ENCODE measurements around the gene SLC25A24. TPM values are rescaled to one million over a fixed set of nuclear protein-coding genes. Genes with fewer than 3 reads are reported as not detected.
"Not testable (repeated sequence)": the region's sequence is repeated elsewhere in the genome, so short reads cannot be mapped to it uniquely, and the experiment has no call there.

The SLC25A24 gene
- total and polyA plus RNA-seq, 2 donors, result 18.2 to 71.3 TPM

DNA sequence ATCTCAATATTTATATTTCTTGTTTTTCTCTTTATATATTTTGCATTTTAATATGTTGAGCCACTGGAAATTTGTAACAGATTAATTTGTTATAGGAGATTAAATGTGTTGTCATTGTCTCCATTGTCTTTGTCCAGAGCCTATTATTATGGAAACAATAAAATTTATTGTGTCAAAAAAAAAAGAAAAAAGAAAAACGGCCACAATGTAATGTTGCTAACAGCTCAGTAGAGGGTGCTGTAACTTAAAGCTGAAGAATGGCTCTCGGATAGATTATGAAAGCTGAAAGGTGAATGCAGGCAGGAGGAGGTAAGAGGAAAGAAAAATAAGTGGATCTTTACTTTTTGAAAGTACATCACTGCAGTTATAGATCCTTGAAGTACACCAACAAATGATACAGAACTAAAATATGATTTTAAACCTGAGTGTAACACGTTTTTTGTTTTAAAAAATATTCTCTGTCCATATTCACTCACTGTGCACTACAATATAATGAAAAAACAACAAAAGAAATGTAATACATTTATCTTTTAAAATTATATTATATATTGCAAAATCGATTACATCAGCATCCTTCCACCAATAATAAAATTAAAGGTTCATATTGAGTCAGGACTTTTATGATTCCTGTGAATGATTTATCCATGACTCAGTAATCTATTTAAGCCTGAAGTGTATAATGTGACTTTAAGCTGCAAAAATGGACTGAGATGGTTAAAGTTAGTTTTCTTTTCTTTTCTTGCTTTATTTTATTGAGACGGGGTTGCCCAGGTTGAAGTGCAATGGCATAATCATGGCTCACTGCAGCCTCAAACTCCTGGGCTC is 14.7 kb upstream of the SLC25A24 start:
- not testable (repeated sequence) for DNase-seq (ENCODE audit: extremely low spot score); H3K27ac ChIP-seq (ENCODE audit: low read depth); H3K4me1 ChIP-seq (ENCODE audit: insufficient read depth); H3K4me3 ChIP-seq (ENCODE audit: low read depth, low read length); H3K36me3 ChIP-seq (ENCODE audit: insufficient read depth)
- WGBS, result 14% methylated on average over 4 of the region's 5 CpGs

DNA sequence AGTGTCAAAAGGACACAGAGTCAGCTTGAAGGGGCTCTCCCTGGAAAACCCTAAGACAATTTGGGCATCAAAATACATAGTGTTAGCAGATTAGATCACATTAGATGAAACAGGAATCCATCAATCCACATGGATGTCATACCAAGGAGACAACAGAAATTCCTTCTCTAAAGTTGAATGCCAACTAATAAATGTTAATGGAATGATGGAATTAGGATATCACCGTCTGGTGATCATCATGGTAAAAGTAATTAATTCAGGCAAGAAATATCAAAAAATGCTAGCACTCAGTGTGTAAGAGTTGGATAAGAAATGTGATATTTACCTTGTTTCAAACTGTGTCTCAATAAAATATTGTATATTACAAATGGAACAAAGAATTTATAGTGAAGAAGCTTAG is 10.9 kb upstream of the SLC25A24 start:
- H3K36me3 ChIP-seq (ENCODE audit: insufficient read depth), result no peaks in the 10 kb centered on the region
- H3K27ac ChIP-seq (ENCODE audit: low read depth), result no peak overlapping the region
- WGBS, result 66% methylated on average over 1 of the region's 1 CpG
- no peak for DNase-seq (ENCODE audit: extremely low spot score)
- H3K4me1 ChIP-seq (ENCODE audit: insufficient read depth), result no peaks in the 10 kb centered on the region
- no peak overlapping the region for H3K4me3 ChIP-seq (ENCODE audit: low read depth, low read length)

DNA sequence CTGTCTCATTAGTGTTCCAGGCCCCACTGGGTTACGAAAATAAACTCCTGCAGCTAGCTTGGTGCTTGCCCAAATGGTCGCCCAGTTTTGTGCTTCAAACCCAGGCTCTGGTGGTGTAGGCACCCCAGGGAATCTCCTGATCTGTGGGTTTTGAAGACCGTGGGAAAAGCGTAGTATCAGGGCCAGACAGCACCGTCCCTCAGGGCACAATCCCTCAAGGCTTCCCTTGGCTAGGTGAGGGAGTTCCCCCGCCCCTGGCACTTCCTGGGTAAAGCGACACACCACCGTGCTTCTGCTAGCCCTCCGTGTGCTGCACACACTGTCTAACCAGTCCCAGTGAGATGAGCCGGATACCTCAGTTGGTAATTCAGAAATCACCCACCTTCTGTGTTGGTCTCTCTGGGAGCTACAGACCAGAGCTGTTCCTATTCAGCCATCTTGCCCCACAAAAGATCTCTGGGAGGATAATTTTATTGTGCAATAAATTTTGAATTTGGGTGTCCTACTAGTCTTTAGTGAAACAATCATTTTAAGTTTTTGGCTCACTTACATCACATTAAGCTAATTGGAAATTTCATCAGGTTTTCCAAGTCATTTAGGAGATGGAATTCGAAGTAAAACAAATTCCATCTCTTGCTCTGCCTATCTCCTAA is 9.4 kb upstream of the SLC25A24 start:
- H3K4me1 ChIP-seq (ENCODE audit: insufficient read depth), result no peaks in the 10 kb centered on the region
- H3K4me3 ChIP-seq (ENCODE audit: low read depth, low read length), result no peak overlapping the region
- H3K36me3 ChIP-seq (ENCODE audit: insufficient read depth), result no peaks in the 10 kb centered on the region
- no peak for DNase-seq (ENCODE audit: extremely low spot score)
- H3K27ac ChIP-seq (ENCODE audit: low read depth), result no peak overlapping the region
- 78% methylated on average over 11 of the region's 11 CpGs for WGBS

DNA sequence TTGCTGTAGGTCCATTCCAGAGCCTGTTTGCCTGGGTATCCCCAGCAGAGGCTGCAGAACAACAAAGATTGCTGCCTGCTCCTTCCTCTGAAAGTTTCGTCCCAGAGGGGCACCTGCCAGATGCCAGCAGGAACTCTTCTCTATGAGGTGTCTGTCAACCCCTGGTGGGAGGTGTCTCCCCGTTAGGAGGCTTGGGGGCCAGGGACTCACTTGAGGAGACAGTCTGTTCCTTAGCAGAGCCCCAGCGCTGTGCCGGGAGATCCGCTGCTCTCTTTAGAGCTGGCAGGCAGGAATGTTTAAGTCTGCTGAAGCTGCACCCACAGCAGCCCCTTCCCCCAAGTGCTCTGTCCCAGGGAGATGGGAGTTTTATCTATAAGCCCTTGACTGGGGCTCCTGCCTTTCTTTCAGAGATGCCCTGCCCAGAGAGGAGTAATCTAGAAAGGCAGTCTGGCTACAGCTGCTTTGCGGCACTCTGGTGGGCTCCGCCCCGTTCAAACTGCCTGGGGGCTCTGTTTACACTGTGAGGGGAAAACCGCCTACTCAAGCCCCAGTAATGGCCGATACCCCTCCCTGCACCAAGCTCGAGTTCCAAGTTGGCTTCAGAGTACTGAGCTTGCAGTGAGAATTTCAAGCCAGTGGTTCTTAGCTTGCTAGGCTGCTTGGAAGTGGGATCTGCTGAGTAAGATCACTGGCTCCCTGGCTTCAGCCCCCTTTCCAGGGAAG is 8.7 kb upstream of the SLC25A24 start:
- H3K4me3 ChIP-seq (ENCODE audit: low read depth, low read length), result no peak overlapping the region
- WGBS, result 38% methylated on average over 11 of the region's 11 CpGs

DNA sequence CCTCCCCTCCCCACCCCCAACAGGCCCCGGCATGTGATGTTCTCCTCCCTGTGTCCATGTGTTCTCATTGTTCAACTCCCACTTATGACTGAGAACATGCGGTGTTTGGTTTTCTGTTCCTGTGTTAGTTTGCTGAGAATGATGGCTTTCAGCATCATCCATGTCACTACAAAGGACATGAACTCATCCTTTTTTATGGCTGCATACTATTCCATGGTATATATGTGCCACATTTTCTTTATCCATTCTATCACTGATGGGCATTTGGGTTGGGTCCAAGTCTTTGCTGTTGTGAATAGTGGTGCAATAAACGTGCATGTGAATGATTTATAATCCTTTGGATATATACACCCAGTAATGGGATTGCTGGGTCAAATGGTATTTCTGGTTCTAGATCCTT is 3.4 kb upstream of the SLC25A24 start:
- not testable (repeated sequence) for H3K4me1 ChIP-seq (ENCODE audit: insufficient read depth); H3K27ac ChIP-seq (ENCODE audit: low read depth); DNase-seq (ENCODE audit: extremely low spot score); H3K36me3 ChIP-seq (ENCODE audit: insufficient read depth); H3K4me3 ChIP-seq (ENCODE audit: low read depth, low read length)
- WGBS, result 82% methylated on average over 3 of the region's 3 CpGs

More for the DNA sequence above, 8.7 kb upstream of the SLC25A24 start:
- Histone ChIP-seq H3K27ac (ENCODE audit: low read depth) (no peak overlapping the region), H3K36me3 (ENCODE audit: insufficient read depth) (no peaks in the 10 kb centered on the region), H3K4me1 (ENCODE audit: insufficient read depth) (no peaks in the 10 kb centered on the region)
- no peak for DNase-seq (ENCODE audit: extremely low spot score)

DNA sequence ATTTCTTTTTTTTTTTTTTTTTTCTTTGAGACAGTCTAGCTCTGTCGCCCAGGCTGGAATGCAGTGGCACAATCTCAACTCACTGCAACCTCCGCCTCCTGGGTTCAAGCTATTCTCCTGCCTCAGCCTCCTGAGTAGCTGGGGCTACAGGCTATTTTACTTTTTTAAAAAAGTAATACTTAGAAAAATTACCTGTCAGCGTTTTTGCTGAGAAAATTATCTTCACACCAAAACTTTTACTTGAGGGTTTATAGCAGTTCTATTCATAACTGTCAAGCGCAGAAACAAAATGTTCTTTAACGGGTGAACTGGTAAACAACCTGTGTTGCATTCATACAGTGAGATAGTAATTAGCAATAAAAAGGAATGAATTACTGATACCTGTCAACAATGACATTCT is 1.5 kb upstream of the SLC25A24 start:
- DNase-seq (ENCODE audit: extremely low spot score), result no peak
- Histone ChIP-seq H3K4me3 (ENCODE audit: low read depth, low read length) (no peak overlapping the region), H3K4me1 (ENCODE audit: insufficient read depth) (no peaks in the 10 kb centered on the region), H3K36me3 (ENCODE audit: insufficient read depth) (no peaks in the 10 kb centered on the region), H3K27ac (ENCODE audit: low read depth) (no peak overlapping the region)
- WGBS, result 79% methylated on average over 5 of the region's 5 CpGs

DNA sequence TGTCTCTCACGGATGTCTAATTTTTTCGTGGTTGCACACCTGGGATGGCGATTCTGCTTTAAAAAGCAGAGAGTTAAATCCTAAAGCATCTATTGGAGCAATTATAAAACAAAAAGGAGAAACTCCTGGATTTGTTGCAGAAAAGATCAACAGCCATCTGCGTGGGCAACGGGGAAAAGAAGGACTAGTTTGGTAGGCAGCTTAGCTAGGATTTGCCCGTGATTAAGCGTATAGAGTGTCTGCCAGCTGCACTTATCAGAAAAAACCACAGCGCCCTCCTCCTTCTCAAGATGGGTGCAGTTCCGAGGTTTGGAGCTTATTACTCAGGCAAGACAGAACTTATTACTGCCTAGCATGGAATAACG is 526 bp upstream of the SLC25A24 start:
- Histone ChIP-seq H3K27ac (ENCODE audit: low read depth) (peak overlapping the region; percentile 49), H3K4me3 (ENCODE audit: low read depth, low read length) (peak overlapping the region; percentile 86), H3K36me3 (ENCODE audit: insufficient read depth) (no peaks in the 10 kb centered on the region), H3K4me1 (ENCODE audit: insufficient read depth) (no peaks in the 10 kb centered on the region)
- DNase-seq (ENCODE audit: extremely low spot score), result peak; percentile 46
- WGBS, result 2% methylated on average over 10 of the region's 10 CpGs

DNA sequence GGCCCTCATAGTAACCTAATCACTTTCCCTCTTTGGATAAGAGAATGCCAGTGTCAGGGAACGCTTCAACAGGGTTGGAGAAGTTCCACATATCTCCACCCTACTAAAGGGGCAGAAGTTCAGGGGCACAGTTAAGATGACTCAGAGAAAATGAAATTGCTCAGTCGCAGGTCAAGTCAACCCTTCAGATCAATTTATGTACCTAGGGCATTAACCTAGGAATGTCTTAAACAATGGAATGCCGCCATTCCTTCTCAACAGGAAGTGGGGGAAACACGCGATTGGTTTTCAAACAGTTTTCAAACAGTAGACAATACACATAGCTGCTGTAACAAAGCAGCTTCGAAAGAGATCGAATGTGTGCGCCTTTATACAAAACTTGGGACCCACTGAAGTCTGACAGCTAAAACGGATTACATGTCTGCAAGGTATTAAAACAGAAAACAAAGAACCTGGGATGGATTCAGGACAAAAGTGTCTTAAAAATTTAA is 897 bp downstream of the SLC25A24 start:
- WGBS, result 10% methylated on average over 9 of the region's 9 CpGs
- Histone ChIP-seq H3K4me1 (ENCODE audit: insufficient read depth) (no peaks in the 10 kb centered on the region), H3K27ac (ENCODE audit: low read depth) (peak overlapping the region; percentile 84), H3K36me3 (ENCODE audit: insufficient read depth) (no peaks in the 10 kb centered on the region), H3K4me3 (ENCODE audit: low read depth, low read length) (peak overlapping the region; percentile 86)
- DNase-seq (ENCODE audit: extremely low spot score), result no peak

DNA sequence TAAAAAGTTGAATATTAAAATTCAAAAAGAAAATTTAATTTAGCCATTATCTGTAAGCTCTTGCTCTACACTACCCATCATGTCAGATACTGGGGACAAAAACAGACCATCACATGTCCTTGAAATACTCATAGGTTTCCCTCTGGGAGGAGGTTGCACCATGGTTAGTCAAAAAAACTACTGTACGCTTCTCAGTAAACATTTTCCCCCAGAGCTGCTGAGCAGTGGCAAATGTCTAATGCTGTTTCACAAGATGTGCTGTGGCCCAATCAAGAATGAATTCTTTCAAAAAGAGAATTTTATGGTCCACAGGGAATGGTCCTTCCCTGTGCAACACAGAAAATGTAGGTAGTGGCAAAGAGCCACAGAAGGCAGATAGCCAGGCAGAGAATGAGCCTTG is 6.1 kb downstream of the SLC25A24 start:
- 96% methylated on average over 1 of the region's 1 CpG for WGBS
- Histone ChIP-seq H3K27ac (ENCODE audit: low read depth) (no peak overlapping the region), H3K4me1 (ENCODE audit: insufficient read depth) (no peaks in the 10 kb centered on the region), H3K4me3 (ENCODE audit: low read depth, low read length) (no peak overlapping the region), H3K36me3 (ENCODE audit: insufficient read depth) (peaks cover 2% of the 10 kb centered on the region)
- DNase-seq (ENCODE audit: extremely low spot score), result no peak

DNA sequence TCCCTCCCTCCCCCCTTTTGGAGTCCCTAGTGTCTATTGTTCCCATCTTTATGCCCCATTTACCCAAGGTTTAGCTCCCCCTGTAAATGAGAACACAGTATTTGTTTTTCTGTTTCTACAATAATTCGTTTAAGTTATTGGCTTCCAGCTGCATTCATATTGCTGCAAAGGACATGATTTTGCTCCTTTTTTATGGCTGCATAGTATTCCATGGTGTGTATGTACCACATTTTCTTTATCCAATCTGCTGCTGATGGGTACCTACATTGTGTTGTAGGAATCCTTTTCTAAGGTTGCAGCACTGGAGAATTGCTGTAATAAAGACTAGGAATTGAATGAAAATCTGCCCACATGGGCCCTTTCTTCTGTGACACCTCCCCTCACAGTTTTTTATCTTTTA is 6.8 kb downstream of the SLC25A24 start:
- peaks cover 2% of the 10 kb centered on the region for H3K36me3 ChIP-seq (ENCODE audit: insufficient read depth)
- H3K4me1 ChIP-seq (ENCODE audit: insufficient read depth), result no peaks in the 10 kb centered on the region
- DNase-seq (ENCODE audit: extremely low spot score), result no peak
- 99% methylated on average over 1 of the region's 1 CpG for WGBS
- no peak overlapping the region for H3K27ac ChIP-seq (ENCODE audit: low read depth)
- no peak overlapping the region for H3K4me3 ChIP-seq (ENCODE audit: low read depth, low read length)

DNA sequence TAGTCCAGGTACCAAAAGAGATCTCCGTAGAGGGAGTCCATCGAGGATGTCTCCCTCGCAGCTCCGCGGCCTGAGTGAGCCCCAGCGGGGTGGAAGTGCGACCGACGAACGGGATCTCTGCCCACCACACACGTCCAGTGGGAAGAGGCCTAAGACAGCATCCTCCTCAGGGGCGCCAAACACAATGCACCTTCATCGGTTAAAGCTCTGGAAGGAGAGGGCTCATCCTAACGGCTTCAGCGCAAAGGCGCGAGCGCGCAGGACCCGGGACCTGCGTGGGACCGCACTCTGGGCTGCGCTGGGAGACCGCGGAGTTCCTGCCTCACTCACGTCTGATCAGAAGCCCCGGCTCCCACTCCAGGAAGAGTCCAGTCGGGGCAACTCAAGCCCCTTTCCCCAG is 7.6 kb downstream of the SLC25A24 start:
- H3K4me3 ChIP-seq (ENCODE audit: low read depth, low read length), result no peak overlapping the region
- H3K27ac ChIP-seq (ENCODE audit: low read depth), result no peak overlapping the region
- WGBS, result 98% methylated on average over 28 of the region's 28 CpGs
- H3K36me3 ChIP-seq (ENCODE audit: insufficient read depth), result peaks cover 2% of the 10 kb centered on the region
- DNase-seq (ENCODE audit: extremely low spot score), result no peak
- no peaks in the 10 kb centered on the region for H3K4me1 ChIP-seq (ENCODE audit: insufficient read depth)

DNA sequence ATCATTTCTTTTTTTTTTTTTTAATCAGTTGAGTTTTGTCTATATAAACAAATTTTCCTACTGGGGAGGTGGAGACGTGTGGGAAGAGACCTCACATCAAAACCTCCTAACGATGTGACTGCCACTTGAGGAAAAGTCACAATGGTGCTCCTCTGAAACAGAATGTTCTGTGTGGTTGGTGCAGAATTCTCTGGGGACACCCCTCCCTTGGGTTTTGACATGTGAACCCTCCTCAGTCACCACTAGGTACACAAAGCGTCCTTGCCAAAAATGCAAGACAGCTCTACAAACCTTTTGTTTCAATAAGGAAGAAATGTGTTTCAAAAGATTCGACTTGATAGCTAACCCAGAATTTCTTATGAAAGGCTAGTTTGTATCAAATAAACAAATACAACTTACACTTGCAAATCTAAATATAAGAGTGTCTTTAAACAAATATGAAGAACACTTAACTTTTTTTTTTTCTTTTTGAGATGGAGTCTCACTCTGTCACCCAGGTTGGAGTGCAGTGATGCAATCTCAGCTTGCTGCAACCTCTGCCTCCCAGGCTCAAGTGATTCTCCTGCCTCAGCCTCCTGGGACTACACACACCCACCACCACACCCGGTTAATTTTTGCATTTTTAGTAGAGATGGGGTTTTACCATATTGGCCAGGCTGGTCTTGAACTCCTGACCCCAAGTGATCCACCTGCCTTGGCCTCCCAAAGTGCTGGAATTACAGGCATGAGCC is 9.3 kb downstream of the SLC25A24 start:
- no peaks in the 10 kb centered on the region for H3K4me1 ChIP-seq (ENCODE audit: insufficient read depth)
- 86% methylated on average over 5 of the region's 5 CpGs for WGBS
- no peak overlapping the region for H3K4me3 ChIP-seq (ENCODE audit: low read depth, low read length)
- no peak overlapping the region for H3K27ac ChIP-seq (ENCODE audit: low read depth)
- no peak for DNase-seq (ENCODE audit: extremely low spot score)
- H3K36me3 ChIP-seq (ENCODE audit: insufficient read depth), result peaks cover 2% of the 10 kb centered on the region

DNA sequence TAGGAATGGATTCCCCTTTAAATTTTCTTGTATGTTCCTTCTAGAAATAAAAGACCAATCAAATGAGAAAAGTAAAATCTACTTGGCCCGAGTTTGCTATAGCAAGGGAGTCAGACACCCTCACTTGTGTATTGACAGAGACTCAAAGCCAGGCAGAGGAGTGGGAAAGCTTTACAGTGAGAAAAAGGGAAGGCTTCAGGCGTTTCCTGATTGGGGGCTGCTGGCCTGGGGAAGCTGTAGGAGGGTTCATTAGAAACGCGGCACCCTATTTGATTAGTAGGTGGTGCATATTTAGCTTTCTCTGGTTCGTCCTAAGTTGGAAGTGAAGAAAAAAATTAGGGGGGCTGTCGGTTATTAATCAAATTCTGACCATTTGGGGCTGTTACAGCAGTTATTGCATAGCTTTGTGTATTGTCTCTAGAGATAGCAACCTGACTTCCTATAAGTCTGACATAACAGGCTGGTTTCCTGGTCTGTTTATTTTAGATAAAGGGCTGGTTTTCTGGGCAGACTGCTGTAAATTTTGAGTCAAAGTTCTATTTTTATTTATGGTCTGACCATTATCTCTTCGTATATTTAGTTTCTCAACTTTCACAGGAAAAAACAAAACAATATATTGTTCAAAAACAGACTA is 10.0 kb downstream of the SLC25A24 start:
- H3K36me3 ChIP-seq (ENCODE audit: insufficient read depth), result peaks cover 2% of the 10 kb centered on the region
- WGBS, result 85% methylated on average over 7 of the region's 7 CpGs
- H3K27ac ChIP-seq (ENCODE audit: low read depth), result no peak overlapping the region
- no peak for DNase-seq (ENCODE audit: extremely low spot score)
- H3K4me1 ChIP-seq (ENCODE audit: insufficient read depth), result no peaks in the 10 kb centered on the region
- no peak overlapping the region for H3K4me3 ChIP-seq (ENCODE audit: low read depth, low read length)

Data from urinary bladder (tissue), 4 donors.